Upper lobe of left lung (tissue), 4 donors: Measurements from ENCODE around the gene METTL25B.

Experiments
- CTCF ChIP-seq, 6 experiments: fragments of 450-650 bp in 4 of 6; fragments of 200-600 bp in 2 of 6; sonication (generic) in 2 of 6; IDR thresholded peaks; one replicate each; pipeline ENCODE4 v1.5.1; 2016 to 2019; ENCODE audit warnings: antibody characterized with exemption in 6 of 6
- EP300 ChIP-seq, 4 donors: sonication (generic); formaldehyde crosslinking; IDR thresholded peaks; one replicate each; pipeline ENCODE4 v1.5.1; 2017; ENCODE audit warnings: antibody characterized with exemption in 4 of 4, control low read depth in 2 of 4
- POLR2A ChIP-seq, 4 donors: fragments of 450-650 bp; IDR thresholded peaks; one replicate each; pipeline ENCODE4 v1.5.1; 2016 to 2017; ENCODE audit warnings: antibody characterized with exemption in 4 of 4, mild to moderate bottlenecking in 2 of 4
- POLR2AphosphoS5 ChIP-seq, 2 donors: sonication (generic); formaldehyde crosslinking; IDR thresholded peaks; one replicate each; pipeline ENCODE4 v1.5.1; 2017; ENCODE audit warnings: antibody characterized with exemption in 2 of 2

- TF ChIP-seq CTCF (IDR thresholded peaks at IDR 0.05) (peak; percentile 86 to 96 (median 91)), POLR2AphosphoS5 (IDR thresholded peaks at IDR 0.05) (no peak), EP300 (IDR thresholded peaks at IDR 0.05) (no peak), POLR2A (IDR thresholded peaks at IDR 0.05) (no peak)
Observed at GRCh38 chr1:156725683-156726280, 2.5 kb upstream of the METTL25B start.
